Measurements from ENCODE around the gene MRPL52.

The MRPL52 gene

DNA sequence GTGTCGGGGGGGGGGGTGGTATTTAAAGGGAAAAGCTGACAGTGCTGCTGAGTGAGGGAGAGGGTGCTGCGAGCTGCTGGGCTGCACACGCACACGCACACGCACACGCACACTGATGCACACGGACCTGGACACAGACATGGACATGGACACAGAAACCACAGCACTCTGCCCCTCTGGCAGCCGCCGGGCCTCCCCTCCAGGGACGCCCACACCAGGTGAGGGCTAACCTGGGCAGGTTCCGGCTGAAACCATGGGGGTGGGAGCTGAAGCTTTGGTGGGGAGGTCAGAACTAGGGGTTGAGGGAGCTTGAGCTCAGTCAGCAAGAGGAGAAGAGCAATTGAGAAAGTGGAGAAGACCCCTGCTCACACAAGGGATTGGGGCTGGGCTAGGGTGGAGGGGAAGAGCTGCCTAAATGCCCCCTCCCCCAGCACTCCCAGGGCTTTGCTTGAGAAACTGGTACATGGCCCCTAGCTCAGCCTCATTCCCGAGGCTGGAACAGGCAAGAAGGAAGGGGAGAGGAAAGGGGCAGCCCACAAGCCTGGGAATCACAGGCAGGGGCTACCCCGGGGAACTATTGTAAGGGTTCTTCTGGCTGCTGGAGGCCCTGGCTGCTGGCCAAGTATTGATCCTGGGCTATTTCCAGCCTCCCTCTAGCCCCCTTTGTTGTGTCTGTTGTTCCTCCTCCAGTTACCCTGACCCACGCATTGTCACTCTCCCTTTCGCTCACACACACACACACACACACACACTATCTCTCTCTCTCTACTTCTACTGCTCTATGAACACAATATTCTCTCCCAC lies 53.7 kb downstream of the MRPL52 start, which contains the start of gene REM2:
Gene REM2 (plus strand): TSS at position 50 of the 804 bp plus-strand sequence. CDS start 66 bp downstream, at position 116.
- peak; percentile 38 for DNase-seq

GRCh38 chr14:22884076-22884737 lies 54.5 kb downstream of the MRPL52 start:
- DNase-seq, result no peak

Measured in NCI-H2107 (cell line).